Measurements from ENCODE around the gene ABLIM1. TPM values are rescaled to one million over a fixed set of nuclear protein-coding genes. Genes with fewer than 3 reads are reported as not detected.

Gene ABLIM1
- total and polyA plus RNA-seq, 2 of the 4 experiments (the other 2 are of a cell fraction): 7.7 to 9.9 TPM

GRCh38 chr10:114561008-114561523 is 97.0 kb downstream of the ABLIM1 start:
- intact Hi-C loops (cut with micrococcal nuclease): no loop called here

More at GRCh38 chr10:114561008-114561523, 97.0 kb downstream of the ABLIM1 start:
- H3K9ac ChIP-seq (ENCODE audit: low read depth, low read length): no peak overlapping the region
- DNase-seq (no peak), ATAC-seq (ENCODE audit: low read depth) (no peak)
- no peak for TF ChIP-seq MXI1 (IDR thresholded peaks at IDR 0.05; ENCODE audit: borderline replicate concordance, low read depth, low read length)
- no peak for TF ChIP-seq NFE2L2 (IDR thresholded peaks at IDR 0.05; ENCODE audit: low read depth, low read length)
- TF ChIP-seq RAD21 (IDR thresholded peaks at IDR 0.05; ENCODE audit: low read length): no peak
- TF ChIP-seq, protein P1, sequence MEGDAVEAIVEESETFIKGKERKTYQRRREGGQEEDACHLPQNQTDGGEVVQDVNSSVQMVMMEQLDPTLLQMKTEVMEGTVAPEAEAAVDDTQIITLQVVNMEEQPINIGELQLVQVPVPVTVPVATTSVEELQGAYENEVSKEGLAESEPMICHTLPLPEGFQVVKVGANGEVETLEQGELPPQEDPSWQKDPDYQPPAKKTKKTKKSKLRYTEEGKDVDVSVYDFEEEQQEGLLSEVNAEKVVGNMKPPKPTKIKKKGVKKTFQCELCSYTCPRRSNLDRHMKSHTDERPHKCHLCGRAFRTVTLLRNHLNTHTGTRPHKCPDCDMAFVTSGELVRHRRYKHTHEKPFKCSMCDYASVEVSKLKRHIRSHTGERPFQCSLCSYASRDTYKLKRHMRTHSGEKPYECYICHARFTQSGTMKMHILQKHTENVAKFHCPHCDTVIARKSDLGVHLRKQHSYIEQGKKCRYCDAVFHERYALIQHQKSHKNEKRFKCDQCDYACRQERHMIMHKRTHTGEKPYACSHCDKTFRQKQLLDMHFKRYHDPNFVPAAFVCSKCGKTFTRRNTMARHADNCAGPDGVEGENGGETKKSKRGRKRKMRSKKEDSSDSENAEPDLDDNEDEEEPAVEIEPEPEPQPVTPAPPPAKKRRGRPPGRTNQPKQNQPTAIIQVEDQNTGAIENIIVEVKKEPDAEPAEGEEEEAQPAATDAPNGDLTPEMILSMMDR (conservative IDR thresholded peaks at IDR 0.05; ENCODE audit: low read depth, low read length): no peak
- no peak for TF ChIP-seq RFX5 (IDR thresholded peaks at IDR 0.05; ENCODE audit: low read depth, low read length)
- TF ChIP-seq BHLHE40 (IDR thresholded peaks at IDR 0.05; ENCODE audit: low read depth, low read length): no peak
- TF ChIP-seq, protein P2, sequence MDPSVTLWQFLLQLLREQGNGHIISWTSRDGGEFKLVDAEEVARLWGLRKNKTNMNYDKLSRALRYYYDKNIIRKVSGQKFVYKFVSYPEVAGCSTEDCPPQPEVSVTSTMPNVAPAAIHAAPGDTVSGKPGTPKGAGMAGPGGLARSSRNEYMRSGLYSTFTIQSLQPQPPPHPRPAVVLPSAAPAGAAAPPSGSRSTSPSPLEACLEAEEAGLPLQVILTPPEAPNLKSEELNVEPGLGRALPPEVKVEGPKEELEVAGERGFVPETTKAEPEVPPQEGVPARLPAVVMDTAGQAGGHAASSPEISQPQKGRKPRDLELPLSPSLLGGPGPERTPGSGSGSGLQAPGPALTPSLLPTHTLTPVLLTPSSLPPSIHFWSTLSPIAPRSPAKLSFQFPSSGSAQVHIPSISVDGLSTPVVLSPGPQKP (IDR thresholded peaks at IDR 0.05; ENCODE audit: borderline replicate concordance, low read depth, low read length): no peak
- no peak for TF ChIP-seq POLR2A (IDR thresholded peaks at IDR 0.05; ENCODE audit: low read depth, low read length)
- TF ChIP-seq MAZ (IDR thresholded peaks at IDR 0.05; ENCODE audit: borderline replicate concordance, low read depth, low read length): no peak
- TF ChIP-seq FOS (IDR thresholded peaks at IDR 0.05; ENCODE audit: low read depth, low read length): no peak
- no peak for TF ChIP-seq CHD1 (IDR thresholded peaks at IDR 0.05; ENCODE audit: low read depth, low read length)
- no peak overlapping the region for H3K14ac ChIP-seq (replicated peaks; ENCODE audit: low read depth, low read length)
- H2BK15ac ChIP-seq (ENCODE audit: low read depth, low read length): no peak overlapping the region
- H3K36me3 ChIP-seq (ENCODE audit: control insufficient read depth, insufficient read depth, low read length): no peaks in the 10 kb centered on the region
- no peak overlapping the region for H3K27ac ChIP-seq (ENCODE audit: insufficient read depth, low read length)
- dilution Hi-C loops (cut with HindIII; ENCODE audit: low sequenced_read_pairs, unreplicated experiment): no loop called here
- no peak overlapping the region for H2AFZ ChIP-seq (replicated peaks; ENCODE audit: low read length, poor library complexity)
- no peak overlapping the region for H2BK5ac ChIP-seq (ENCODE audit: low read depth, low read length, poor library complexity, severe bottlenecking)
- no peak overlapping the region for H4K91ac ChIP-seq (ENCODE audit: insufficient read depth, low read depth, low read length)
- CTCF ChIA-PET: no interaction called here
- no peak overlapping the region for H3K4ac ChIP-seq (ENCODE audit: low read depth, low read length)
- H2BK20ac ChIP-seq (ENCODE audit: low read depth, low read length): no peak overlapping the region
- no peaks in the 10 kb centered on the region for H3K4me1 ChIP-seq (ENCODE audit: control insufficient read depth, insufficient read depth, low read length)
- no peak overlapping the region for H3K56ac ChIP-seq (ENCODE audit: extremely low read depth, insufficient read depth, low read length)
- in situ Hi-C loops (cut with MboI; ENCODE audit: low sequenced_read_pairs): no loop called here
- H3K9me1 ChIP-seq (ENCODE audit: insufficient read depth, low read length): no peaks in the 10 kb centered on the region
- no peaks in the 10 kb centered on the region for H3K79me1 ChIP-seq (ENCODE audit: low read depth in 1 of 2, low read length in 2 of 2)
- POLR2A ChIA-PET (ENCODE audit: unreplicated experiment): no interaction called here
- H2AK5ac ChIP-seq (ENCODE audit: low read depth, low read length): no peak overlapping the region
- H2AK9ac ChIP-seq (replicated peaks; ENCODE audit: low read depth, low read length, poor library complexity): no peak overlapping the region
- H3K27me3 ChIP-seq (ENCODE audit: control insufficient read depth, insufficient read depth, low read length): no peaks in the 10 kb centered on the region; the same call in 1 of the 2 replicates
- H3K18ac ChIP-seq (ENCODE audit: low read depth, low read length): no peak overlapping the region
- H4K8ac ChIP-seq (ENCODE audit: low read depth in 2 of 2, low read length in 2 of 2): no peak overlapping the region
- no peak overlapping the region for H2BK120ac ChIP-seq (ENCODE audit: low read depth, low read length)
- BruUV-seq (replicated peaks): no TSS peak
- no peak overlapping the region for H3K4me2 ChIP-seq (ENCODE audit: low read depth, low read length)
- no peaks in the 10 kb centered on the region for H4K20me1 ChIP-seq (ENCODE audit: insufficient read depth, low read length)
- WGBS, 2 experiments (ENCODE audit: extremely low coverage in 2 of 2, insufficient read length in 1 of 2): no CpG with 5 or more reads among the region's 7 CpGs
- H3K9me3 ChIP-seq (ENCODE audit: control insufficient read depth, insufficient read depth, low read length): peaks cover 8% of the 10 kb centered on the region
- H3K4me3 ChIP-seq (ENCODE audit: insufficient read depth, low read depth, low read length): no peak overlapping the region
- no peak overlapping the region for H4K5ac ChIP-seq (ENCODE audit: low read depth, low read length)
- H3K23ac ChIP-seq (ENCODE audit: low read depth, low read length): no peak overlapping the region

All from IMR-90 (cell line).